Stimulated activated CD4-positive, alpha-beta T cell treated with anti-CD3 and anti-CD28 coated beads, Interleukin-12 subunit alpha, Interleukin-12 subunit beta, amount 100 ng/mL, for 48 hours (primary cell): ENCODE results near the gene CAPN12.

Experiments
- DNase-seq, 3 donors: peaks; one replicate each; pipeline ENCODE4 v3.0.0-alpha.2; 2020; ENCODE audit warnings: low read depth in 2 of 3, low spot score in 1 of 3

CAPN12 gene

DNA sequence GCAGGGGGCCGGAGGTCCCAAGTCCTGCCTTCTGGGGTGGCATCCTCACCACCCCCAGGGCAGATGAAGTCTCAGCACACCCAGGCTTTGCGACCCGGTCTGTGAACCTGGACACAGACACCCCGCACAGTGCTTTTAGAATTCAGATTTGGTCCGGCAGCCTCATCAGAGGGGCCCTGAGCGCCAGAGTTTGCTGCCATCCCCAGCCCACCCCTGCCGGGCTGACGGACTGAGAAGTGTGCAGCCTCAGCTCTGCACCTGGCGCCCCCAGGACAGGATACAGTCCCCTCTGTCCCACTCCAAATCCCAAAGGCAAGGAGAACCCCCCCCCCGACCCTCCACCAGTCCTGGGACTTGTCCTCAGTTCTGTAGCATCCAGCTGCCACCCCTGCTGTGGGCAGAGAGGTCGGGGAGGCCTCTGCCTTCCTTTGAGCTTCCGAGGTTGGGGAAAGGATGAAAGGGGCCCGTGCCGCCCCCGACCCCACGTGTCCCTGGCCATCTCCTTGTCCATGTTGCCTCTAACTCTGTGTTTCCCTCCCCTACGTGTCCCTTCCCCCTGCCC, 16.9 kb downstream of the CAPN12 start:
- no peak for DNase-seq

- DNase-seq, result no peak
Measured at GRCh38 chr19:38726761-38727301, 17.4 kb downstream of the CAPN12 start.

GRCh38 chr19:38726284-38726673, 18.0 kb downstream of the CAPN12 start:
- DNase-seq, result no peak

DNA sequence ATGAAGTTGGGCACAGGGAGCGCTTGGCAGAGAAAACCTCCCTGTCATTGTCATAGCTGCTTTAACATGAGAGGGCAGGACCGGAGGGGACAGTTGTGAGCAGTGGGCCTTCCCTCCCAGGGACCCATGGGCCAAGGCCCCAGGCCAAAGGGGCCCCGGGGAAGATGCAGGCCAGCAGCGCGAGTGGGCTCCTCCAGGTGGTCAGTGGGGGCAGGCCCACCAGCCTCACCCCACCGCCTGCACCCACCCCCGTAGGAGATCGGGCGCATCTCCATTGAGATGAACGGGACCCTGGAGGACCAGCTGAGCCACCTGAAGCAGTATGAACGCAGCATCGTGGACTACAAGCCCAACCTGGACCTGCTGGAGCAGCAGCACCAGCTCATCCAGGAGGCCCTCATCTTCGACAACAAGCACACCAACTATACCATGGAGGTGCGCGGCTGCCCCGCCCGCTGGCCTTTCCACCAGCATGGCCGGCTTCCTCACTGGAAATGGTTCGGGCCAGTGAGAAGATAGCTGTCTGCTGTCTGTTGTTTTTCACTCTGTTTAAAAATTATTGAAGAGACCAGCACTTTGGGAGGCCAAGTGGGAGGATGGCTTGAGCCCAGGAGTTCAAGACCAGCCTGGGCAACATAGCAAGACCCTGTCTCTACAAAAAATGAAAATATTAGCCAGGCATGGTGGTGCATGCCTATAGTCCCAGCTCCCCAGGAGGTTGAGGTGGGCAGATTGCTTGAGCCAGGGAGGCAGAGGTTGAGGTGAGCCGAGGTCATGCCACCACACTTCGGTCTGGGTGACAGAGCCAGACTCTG, 18.6 kb downstream of the CAPN12 start:
- DNase-seq, result no peak

- no peak for DNase-seq
Measured at GRCh38 chr19:38723990-38724854, 20.1 kb downstream of the CAPN12 start.

DNA sequence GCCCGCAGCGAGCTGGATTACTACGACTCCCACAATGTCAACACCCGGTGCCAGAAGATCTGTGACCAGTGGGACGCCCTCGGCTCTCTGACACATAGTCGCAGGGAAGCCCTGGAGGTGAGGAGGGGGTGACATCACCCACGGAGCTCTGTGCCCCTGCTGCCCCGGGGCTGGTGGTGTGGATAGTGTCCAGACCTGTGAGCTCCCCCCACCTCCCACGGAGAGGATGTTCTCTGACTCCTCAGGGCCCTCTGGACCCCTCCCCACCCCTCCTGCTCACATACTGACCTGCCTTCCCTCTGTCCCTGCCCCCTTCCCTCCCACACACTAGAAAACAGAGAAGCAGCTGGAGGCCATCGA, 20.7 kb downstream of the CAPN12 start:
- no peak for DNase-seq

DNA sequence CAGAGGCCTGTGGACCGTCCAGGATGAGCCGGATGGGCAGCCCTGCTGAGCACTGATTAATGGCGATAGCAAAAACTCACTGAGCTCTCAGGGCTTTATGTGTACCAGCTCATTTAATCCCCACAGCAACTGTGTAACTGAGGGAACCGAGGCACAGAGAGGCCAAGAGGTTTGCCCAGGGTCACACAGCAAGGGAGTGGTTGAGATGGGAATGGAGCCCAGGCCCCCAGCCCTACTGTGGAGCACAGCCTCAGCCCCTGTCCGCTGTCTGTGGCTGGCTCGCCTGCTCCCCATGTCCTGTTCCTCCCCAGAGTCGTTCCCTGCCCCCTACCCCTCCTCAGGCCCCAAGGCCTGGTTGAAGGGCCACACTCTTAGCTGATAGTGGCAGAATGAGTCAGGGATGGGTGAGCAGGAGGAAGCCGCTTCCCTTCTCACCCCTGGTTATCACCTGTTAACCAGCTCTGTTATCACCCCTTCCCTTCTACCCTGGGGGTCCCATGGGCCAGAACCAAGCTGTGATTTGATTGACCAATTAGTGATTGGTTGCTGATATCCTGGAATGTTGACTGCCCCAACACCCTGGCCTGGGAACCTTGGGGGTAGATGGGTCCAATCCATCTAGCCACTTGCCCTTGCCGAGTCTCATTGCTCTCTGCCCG, 21.2 kb downstream of the CAPN12 start:
- no peak for DNase-seq

DNA sequence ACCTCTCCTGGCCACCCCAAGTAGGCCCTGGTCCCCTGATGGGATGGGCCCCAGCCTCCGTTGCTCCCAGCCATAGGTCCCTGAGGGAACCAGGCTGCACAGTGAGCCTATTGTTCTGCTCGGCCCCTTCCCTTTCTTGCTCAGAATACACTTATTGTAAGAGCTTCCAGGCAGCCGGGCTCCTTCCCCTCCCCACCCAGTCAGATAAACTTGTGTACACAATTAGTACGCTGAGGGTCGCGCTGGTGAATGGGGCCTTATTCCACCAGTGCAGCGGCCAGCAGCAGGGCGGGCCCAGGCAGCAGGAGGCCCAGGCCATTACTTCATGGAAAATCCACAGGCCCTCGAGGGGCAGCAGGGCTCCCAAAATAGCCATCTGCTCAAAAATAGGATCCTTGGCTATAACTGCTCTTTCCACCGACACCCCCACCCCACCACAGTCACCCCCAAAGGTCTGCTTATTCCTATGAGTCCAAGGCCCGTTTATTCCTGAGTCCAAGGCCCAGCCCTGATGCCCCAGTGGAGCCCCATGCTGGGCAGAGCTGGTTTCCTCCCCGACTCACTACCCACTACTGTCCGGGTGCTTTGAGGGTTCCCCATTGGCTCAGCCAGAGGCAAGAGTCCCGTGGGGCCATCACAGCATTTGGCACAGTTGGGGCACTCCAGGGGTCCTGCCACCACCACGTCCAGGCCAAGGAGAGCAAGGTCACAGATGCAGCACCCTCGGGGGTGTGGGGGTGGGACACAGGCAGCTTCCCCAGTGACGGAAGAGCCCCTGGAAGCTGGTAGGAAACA, 22.1 kb downstream of the CAPN12 start:
- DNase-seq, result no peak

DNA sequence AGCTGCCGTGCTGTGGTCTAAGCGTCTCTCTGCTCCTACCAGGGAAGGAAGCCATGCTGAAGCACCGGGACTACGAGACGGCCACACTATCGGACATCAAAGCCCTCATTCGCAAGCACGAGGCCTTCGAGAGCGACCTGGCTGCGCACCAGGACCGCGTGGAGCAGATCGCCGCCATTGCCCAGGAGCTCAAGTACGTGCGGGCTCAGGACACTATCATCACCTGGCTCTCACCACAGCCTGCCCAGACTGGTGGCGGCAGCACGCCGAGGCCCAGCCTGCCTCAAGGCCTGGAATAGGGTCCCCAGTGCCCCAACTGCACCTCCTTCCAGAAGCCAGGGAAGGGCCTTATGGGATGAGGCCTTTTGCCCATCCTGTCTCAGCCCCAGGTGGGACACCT, 22.8 kb downstream of the CAPN12 start:
- no peak for DNase-seq

- DNase-seq, result no peak
Measured at GRCh38 chr19:38720559-38721236, 23.6 kb downstream of the CAPN12 start.

DNA sequence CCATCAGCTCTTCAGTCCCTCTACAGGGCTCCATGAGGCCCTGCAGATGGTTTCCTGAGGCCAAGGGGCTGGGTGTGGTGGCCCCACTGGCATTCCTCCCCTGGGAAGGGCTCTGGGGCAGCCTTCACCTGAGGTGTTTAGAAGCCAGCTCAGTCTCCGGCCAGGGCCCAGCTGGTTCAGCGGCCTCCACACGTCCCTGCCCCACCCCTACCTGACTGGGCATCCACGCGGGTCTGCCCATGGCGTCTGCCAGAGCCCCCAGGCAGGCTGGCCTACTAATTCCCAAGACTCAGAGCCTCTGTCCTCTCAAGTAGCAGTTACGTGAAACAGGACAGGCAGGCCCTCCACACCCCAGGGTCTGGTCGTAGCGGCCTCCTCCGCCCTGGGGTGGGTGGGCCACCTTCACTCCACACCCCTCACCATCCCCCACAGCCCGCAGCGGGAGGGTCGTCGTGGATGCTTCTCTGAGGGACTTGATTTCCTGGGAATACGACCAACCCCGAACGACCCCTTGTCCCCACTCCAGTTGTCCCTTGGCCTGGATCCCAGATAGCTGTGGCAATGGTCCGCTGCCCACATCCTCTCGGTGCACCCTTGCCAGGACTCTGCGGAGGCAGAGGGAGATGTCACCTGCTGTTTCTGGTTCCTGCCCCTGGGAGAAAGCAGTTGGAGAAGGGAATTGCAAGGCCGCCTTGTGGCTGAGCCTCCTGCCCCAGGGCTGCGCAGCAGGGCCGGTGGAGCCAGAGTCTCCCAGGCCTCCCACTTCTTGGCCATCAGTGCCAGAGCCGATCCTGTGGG, 24.3 kb downstream of the CAPN12 start:
- no peak for DNase-seq

- DNase-seq, result no peak
Measured at GRCh38 chr19:38718747-38719543, 25.3 kb downstream of the CAPN12 start.

DNA sequence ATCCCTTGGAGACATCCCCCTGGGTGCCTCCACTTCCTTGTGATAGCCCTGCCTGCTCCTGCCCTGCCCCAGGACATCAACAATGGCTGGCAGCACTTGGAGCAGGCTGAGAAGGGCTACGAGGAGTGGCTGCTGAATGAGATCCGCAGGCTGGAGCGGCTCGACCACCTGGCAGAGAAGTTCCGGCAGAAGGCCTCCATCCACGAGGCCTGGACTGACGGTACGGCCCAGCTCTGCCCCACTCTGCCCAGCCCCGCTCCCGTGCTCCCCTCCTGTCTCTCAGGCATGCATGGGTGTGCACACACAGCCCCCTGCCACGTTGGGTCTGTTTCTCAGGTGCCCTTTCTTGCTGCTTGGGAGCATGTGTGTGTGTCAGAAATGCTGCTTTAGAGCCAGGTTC, 26.4 kb downstream of the CAPN12 start:
- no peak for DNase-seq

GRCh38 chr19:38717051-38717450, 27.2 kb downstream of the CAPN12 start:
- no peak for DNase-seq

DNA sequence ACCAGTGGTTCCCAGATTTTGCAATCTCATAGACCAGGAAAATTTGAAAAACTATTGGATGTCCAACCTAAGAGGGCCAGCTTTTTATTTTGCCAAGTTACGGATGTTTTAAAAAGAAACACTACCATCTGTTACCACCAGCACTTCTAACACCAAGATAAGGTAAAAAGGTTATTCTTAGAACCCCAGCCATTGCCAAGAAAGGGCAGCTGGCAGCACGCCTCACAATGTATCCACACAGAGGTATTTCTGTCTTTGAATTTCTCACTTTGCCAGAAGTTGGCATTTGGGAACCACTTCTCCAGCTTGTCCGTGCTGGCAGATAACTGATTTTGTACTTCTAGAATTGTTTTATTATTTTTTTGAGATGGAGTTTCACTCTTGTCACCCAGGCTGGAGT, 28.7 kb downstream of the CAPN12 start:
- DNase-seq, result no peak

DNA sequence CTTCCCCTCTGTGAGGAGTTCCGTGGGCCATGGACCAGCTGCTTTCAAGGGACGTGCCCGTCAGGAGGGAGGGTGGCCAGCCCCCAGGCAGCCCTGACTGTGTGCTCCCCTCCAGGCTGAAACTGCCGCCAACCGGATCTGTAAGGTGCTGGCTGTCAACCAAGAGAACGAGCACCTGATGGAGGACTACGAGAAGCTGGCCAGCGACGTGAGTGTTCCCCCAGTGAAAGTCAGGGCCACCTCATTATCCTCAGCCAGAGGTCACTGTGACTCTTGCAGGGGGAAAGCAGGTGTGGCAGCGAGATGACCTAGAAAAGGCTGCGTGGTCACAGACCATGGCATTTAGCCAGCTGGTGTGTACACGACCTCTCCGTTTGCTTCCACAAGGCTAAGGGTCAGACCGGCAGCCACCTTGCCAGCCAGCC, 29.9 kb downstream of the CAPN12 start:
- no peak for DNase-seq

DNA sequence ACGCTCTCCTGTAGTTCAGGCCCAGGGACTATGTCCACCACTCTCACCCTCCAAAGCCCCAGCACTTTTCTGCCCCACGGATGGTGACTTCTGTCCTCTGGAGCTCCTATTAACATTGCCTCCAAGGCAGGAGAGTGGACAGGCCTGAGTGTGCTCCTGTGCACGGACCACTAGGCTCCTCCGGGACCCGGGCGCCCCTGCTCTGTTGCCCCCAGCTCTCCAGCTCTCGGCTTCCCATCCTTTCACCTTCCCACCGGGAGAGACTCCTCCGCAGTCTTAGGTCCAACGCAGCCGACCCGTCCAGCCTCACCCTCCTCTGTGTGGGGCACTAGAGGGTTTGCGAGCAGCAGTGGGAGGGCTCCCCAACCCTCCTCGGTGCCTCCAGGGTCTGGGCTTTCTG, 30.4 kb downstream of the CAPN12 start:
- no peak for DNase-seq

- no peak for DNase-seq
Measured at GRCh38 chr19:38713227-38713649, 31.0 kb downstream of the CAPN12 start.
